Nephron progenitor cell (in vitro differentiated cells): ENCODE data around the gene AGAP1.

Source experiments
- DNase-seq: peaks from one replicate; pipeline ENCODE4 v3.0.0; 2021
- H3K27ac Mint-ChIP-seq: 2 replicates; pipeline ENCODE4 v1.8.0; 2021; ENCODE audit warnings: mild to moderate bottlenecking, moderate library complexity, mixed read lengths
- H3K27me3 Mint-ChIP-seq: 2 replicates; pipeline ENCODE4 v1.8.0; 2021; ENCODE audit warnings: mild to moderate bottlenecking, low read depth, mixed read lengths; ENCODE audit not compliant: poor library complexity
- H3K36me3 Mint-ChIP-seq: 2 replicates; pipeline ENCODE4 v1.8.0; 2021; ENCODE audit warnings: low read depth, mixed read lengths
- H3K4me1 Mint-ChIP-seq: 2 replicates; pipeline ENCODE4 v1.8.0; 2021; ENCODE audit warnings: mixed read lengths
- H3K4me3 Mint-ChIP-seq: 2 replicates; pipeline ENCODE4 v1.8.0; 2021; ENCODE audit warnings: mild to moderate bottlenecking, moderate library complexity, mixed read lengths
- H3K9me3 Mint-ChIP-seq: 2 replicates; pipeline ENCODE4 v1.8.0; 2021; ENCODE audit warnings: mild to moderate bottlenecking, moderate library complexity, mixed read lengths
- CTCF ChIP-seq: fragments of 200-600 bp; sonication (generic); IDR thresholded peaks from 2 replicates; pipeline ENCODE4 v1.5.0; 2021; ENCODE audit warnings: antibody characterized with exemption

Gene AGAP1

GRCh38 chr2:235526166-235526565 lies 32.3 kb downstream of the AGAP1 start:
- peaks cover 17% of the 10 kb centered on the region for H3K9me3 Mint-ChIP-seq
- peaks cover 53% of the 10 kb centered on the region for H3K4me1 Mint-ChIP-seq
- DNase-seq, result no peak
- H3K36me3 Mint-ChIP-seq, result peaks cover 25% of the 10 kb centered on the region
- H3K27ac Mint-ChIP-seq, result no peak overlapping the region
- TF ChIP-seq CTCF, result no peak
- no peak overlapping the region for H3K4me3 Mint-ChIP-seq
- peaks cover 2% of the 10 kb centered on the region for H3K27me3 Mint-ChIP-seq

GRCh38 chr2:235527806-235528469 lies 34.1 kb downstream of the AGAP1 start:
- H3K4me1 Mint-ChIP-seq, result peaks cover 44% of the 10 kb centered on the region
- H3K9me3 Mint-ChIP-seq, result peaks cover 17% of the 10 kb centered on the region
- no peak overlapping the region for H3K27ac Mint-ChIP-seq
- peaks cover 2% of the 10 kb centered on the region for H3K27me3 Mint-ChIP-seq
- no peak for DNase-seq
- H3K36me3 Mint-ChIP-seq, result peaks cover 24% of the 10 kb centered on the region
- no peak overlapping the region for H3K4me3 Mint-ChIP-seq
- TF ChIP-seq CTCF, result no peak

- TF ChIP-seq CTCF, result no peak
- no peak overlapping the region for H3K27ac Mint-ChIP-seq
- H3K4me1 Mint-ChIP-seq, result peaks cover 41% of the 10 kb centered on the region
- no peak overlapping the region for H3K4me3 Mint-ChIP-seq
- peaks cover 17% of the 10 kb centered on the region for H3K9me3 Mint-ChIP-seq
- DNase-seq, result no peak
- peaks cover 24% of the 10 kb centered on the region for H3K36me3 Mint-ChIP-seq
- H3K27me3 Mint-ChIP-seq, result peaks cover 2% of the 10 kb centered on the region
Observed at GRCh38 chr2:235529621-235530020, 35.8 kb downstream of the AGAP1 start.

GRCh38 chr2:235530735-235531134 lies 36.9 kb downstream of the AGAP1 start:
- no peak for TF ChIP-seq CTCF
- no peak overlapping the region for H3K27ac Mint-ChIP-seq
- H3K27me3 Mint-ChIP-seq, result peaks cover 2% of the 10 kb centered on the region
- H3K4me3 Mint-ChIP-seq, result no peak overlapping the region
- peaks cover 48% of the 10 kb centered on the region for H3K4me1 Mint-ChIP-seq
- no peak for DNase-seq
- H3K36me3 Mint-ChIP-seq, result peaks cover 24% of the 10 kb centered on the region
- peaks cover 17% of the 10 kb centered on the region for H3K9me3 Mint-ChIP-seq

- peaks cover 52% of the 10 kb centered on the region for H3K4me1 Mint-ChIP-seq
- H3K27me3 Mint-ChIP-seq, result peaks cover 2% of the 10 kb centered on the region
- H3K9me3 Mint-ChIP-seq, result peaks cover 17% of the 10 kb centered on the region
- no peak overlapping the region for H3K27ac Mint-ChIP-seq
- TF ChIP-seq CTCF, result no peak
- DNase-seq, result no peak
- peaks cover 24% of the 10 kb centered on the region for H3K36me3 Mint-ChIP-seq
- H3K4me3 Mint-ChIP-seq, result no peak overlapping the region
Observed at GRCh38 chr2:235532307-235532706, 38.5 kb downstream of the AGAP1 start.

GRCh38 chr2:235533198-235533597 lies 39.4 kb downstream of the AGAP1 start:
- H3K36me3 Mint-ChIP-seq, result peaks cover 24% of the 10 kb centered on the region
- no peak for DNase-seq
- TF ChIP-seq CTCF, result no peak
- H3K9me3 Mint-ChIP-seq, result peaks cover 17% of the 10 kb centered on the region
- no peak overlapping the region for H3K27ac Mint-ChIP-seq
- H3K4me3 Mint-ChIP-seq, result no peak overlapping the region
- peaks cover 52% of the 10 kb centered on the region for H3K4me1 Mint-ChIP-seq
- H3K27me3 Mint-ChIP-seq, result peaks cover 2% of the 10 kb centered on the region
